Duodenal mucosa (tissue), 2 donors: ENCODE data around the gene PPIL6.
"Not testable (repeated sequence)": the region's sequence is repeated elsewhere in the genome, so short reads cannot be mapped to it uniquely, and the experiment has no call there.

Experiments used
- H3K27ac ChIP-seq: one replicate; pipeline ENCODE4 v1.7.0; 2013; ENCODE audit warnings: low read depth, low read length
- H3K27me3 ChIP-seq, 2 donors: one replicate each; pipeline ENCODE4 v1.7.0; 2013; ENCODE audit warnings: low read length in 2 of 2, control low read depth in 1 of 2; ENCODE audit not compliant: insufficient read depth in 2 of 2, control insufficient read depth in 1 of 2
- H3K36me3 ChIP-seq, 2 donors: one replicate each; pipeline ENCODE4 v1.7.0; 2013; ENCODE audit warnings: low read length in 2 of 2, control low read depth in 1 of 2; ENCODE audit not compliant: insufficient read depth in 2 of 2, control insufficient read depth in 1 of 2
- H3K4me1 ChIP-seq, 2 donors: one replicate each; pipeline ENCODE4 v1.7.0; 2013; ENCODE audit warnings: low read length in 2 of 2, control low read depth in 1 of 2; ENCODE audit not compliant: insufficient read depth in 2 of 2, control insufficient read depth in 1 of 2
- H3K4me3 ChIP-seq, 2 donors: one replicate each; pipeline ENCODE4 v1.7.0; 2013; ENCODE audit warnings: low read length in 2 of 2, low read depth in 1 of 2
- H3K9ac ChIP-seq, 2 donors: one replicate each; pipeline ENCODE4 v1.7.0; 2013; ENCODE audit warnings: low read length in 2 of 2, low read depth in 1 of 2
- H3K9me3 ChIP-seq, 2 donors: one replicate each; pipeline ENCODE4 v1.7.0; 2013; ENCODE audit warnings: low read length in 2 of 2, control low read depth in 1 of 2; ENCODE audit not compliant: control insufficient read depth in 1 of 2

PPIL6 gene

DNA sequence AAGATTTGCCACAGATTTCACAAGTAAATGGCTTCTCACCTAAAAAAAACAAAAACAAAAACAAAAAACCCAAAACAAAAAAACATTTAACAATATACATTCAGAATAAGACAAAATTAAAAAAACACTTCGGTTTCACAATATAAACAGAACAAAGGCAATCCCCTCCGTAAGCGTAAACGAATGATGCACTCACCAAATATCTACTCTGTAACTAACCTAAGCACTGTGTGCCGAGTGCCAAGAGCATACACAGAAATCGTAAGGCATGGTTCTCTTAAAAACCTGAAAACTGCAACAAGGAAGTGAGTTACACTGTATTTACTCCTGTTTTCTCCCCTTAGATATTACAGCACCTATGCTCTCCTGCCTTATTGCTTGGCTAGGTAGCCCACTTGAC, 27.3 kb upstream of the PPIL6 start:
- peaks cover 4 to 34% of the 10 kb centered on the region in 2 donors for H3K4me1 ChIP-seq
- H3K27me3 ChIP-seq: no peaks in the 10 kb centered on the region
- H3K9me3 ChIP-seq: no peaks in the 10 kb centered on the region
- no peak overlapping the region for H3K27ac ChIP-seq
- no peak overlapping the region for H3K9ac ChIP-seq
- H3K4me3 ChIP-seq: no peak overlapping the region
- H3K36me3 ChIP-seq: peaks cover 30 to 63% of the 10 kb centered on the region in 2 donors

DNA sequence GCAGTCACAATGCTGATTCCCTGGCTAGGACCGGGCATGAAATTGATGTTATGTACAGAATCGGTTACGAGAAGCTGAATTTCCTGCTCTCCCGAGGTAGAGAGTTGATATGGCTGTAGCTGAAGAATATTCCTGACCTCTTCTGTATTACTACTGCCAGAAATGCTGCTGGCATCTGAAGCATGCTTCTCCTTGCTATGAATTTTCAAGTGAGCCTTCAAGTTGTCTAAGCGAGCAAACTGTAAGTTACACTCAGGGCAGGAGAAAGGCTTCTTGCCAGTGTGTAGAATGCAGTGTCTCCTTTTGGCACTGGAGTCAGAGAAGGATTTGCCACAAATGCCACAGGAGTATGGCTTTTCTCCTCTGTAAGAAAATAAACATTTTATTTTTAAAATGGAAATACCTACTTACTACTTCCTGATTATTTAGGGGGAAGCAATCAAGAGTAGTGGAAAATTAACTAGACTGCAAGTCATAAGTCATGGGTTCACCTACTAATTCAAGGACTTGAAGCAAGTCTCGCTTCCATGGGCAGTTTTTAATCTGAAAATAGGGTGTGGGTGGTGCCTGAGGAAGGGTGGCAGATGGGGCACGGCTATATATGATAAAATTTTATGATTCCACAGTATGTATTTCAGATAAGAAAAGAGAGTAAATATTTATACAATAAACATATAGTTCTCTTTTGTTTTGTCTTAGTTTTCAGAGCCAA, 25.9 kb upstream of the PPIL6 start:
- no peaks in the 10 kb centered on the region for H3K27me3 ChIP-seq
- H3K36me3 ChIP-seq: peaks cover 23 to 58% of the 10 kb centered on the region in 2 donors
- H3K9me3 ChIP-seq: no peaks in the 10 kb centered on the region
- H3K4me1 ChIP-seq: peaks cover 0 to 21% of the 10 kb centered on the region in 2 donors
- H3K27ac ChIP-seq: peak overlapping the region; percentile 34
- no peak overlapping the region for H3K9ac ChIP-seq
- no peak overlapping the region for H3K4me3 ChIP-seq

DNA sequence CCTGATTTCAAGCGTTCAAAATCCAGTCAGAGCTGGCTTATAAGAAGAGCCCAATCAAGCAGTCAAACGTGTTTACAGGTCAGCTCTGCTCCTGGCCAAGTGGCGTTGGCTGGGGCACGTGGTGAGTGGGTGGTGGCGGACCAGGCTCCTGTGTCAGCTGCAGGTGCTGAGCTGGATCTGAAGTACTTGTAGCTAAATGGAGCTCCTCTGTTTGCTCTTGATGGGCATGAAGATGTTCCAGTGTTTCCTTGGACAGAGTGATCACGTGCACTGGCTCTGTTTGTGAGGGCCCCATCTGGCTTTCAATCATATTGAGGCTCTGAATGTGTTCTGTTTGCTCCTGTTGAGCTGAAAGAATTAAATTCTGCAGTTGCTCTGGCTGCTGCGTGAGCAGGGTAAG, 25.3 kb upstream of the PPIL6 start:
- H3K9ac ChIP-seq: no peak overlapping the region
- H3K9me3 ChIP-seq: no peaks in the 10 kb centered on the region
- H3K4me3 ChIP-seq: no peak overlapping the region
- H3K27me3 ChIP-seq: no peaks in the 10 kb centered on the region
- peak overlapping the region; percentile 34 for H3K27ac ChIP-seq
- H3K36me3 ChIP-seq: peaks cover 19 to 55% of the 10 kb centered on the region in 2 donors
- peaks cover 0 to 20% of the 10 kb centered on the region in 2 donors for H3K4me1 ChIP-seq

DNA sequence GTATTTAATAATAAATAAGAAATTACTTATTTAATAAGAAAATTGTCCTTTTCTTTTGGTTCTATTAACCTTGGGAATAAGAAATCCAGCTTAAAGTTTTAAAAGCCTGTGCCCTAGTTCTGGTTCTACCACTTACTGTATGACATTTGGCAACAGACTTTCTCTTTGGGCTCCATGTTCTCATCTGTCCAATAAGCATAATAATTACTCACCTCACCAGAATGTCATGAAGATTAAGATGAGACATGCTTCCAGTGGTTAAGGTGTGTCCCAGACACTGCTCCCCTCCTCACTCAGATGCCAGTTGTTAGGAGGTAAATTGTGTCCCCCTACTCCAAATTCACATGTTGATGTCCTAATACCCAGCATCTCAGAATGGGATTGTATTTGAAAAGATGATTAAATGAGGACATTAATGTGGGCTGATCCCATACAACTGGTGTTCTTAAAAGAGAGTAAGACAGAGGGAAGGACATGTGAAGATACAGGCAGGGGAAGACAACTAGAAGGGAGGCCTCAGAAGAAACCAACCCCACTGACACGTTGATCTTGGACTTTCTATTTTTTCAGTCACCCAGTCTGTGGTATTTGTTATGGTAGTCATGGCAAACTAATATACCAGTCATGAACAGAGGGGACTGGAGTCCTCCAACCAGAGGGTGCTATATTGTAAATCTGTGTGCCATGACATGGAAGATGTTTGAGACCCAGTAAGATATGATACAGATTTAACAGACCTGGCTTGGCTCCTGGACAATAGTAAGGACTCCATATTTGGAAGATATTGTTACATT, 21.5 kb upstream of the PPIL6 start:
- Histone ChIP-seq H3K4me1 (peaks cover 21 to 36% of the 10 kb centered on the region in 2 donors), H3K27ac (no peak overlapping the region), H3K27me3 (no peaks in the 10 kb centered on the region), H3K9me3 (no peaks in the 10 kb centered on the region), H3K4me3 (no peak overlapping the region), H3K9ac (no peak overlapping the region), H3K36me3 (peaks cover 9 to 25% of the 10 kb centered on the region in 2 donors)

DNA sequence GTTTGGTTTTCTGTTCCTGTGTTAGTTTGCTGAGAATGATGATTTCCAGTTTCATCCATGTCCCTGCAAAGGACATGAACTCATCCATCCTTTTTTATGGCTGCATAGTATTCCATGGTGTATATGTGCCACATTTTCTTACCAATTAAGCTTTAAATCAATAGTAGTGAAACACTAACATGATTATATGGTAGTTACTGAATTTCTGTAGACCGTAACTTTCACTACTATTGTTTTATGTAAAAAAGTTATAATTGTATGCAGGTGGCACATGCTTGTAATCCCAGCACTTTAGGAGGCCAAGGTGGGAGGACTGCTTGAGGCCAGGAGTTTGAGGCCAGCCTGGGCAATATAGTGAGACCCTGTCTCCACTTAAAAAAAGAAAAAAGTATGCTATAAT, 20.8 kb upstream of the PPIL6 start:
- not testable (repeated sequence) for H3K9me3 ChIP-seq, H3K4me3 ChIP-seq, H3K27ac ChIP-seq, H3K9ac ChIP-seq, H3K27me3 ChIP-seq
- Histone ChIP-seq H3K4me1 (peaks cover 28 to 36% of the 10 kb centered on the region in 2 donors), H3K36me3 (peaks cover 7 to 22% of the 10 kb centered on the region in 2 donors)

DNA sequence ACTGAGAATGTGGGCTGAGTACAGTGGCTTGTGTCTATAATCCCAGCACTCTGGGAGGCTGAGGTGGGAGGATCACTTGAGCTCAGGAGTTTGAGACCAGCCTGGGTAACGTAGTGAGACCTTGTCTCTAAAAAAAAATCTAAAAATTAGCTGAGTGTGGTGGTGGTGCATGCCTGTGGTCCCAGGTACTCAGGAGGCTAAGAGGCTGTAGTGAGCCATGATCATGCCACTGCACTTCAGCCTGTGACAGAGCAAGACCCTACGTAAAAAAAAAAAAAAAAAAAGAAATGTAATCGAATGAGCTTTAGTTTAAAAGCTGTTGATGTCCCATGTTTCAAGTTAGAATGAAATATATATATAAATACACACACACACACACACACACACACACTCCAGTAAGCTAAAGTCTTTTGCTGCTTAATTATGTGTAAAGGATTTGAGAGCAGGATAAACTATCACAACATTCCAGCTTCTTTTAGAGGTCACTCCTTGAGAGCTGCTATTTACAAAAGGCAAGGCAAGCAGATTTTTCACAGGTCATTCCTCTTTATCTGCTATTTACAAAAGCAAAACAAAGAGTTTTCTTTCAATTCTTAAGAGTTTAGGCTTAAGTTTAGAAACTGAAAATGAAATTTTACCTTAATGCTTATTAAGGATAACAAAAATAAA, 19.9 kb upstream of the PPIL6 start:
- Histone ChIP-seq H3K4me1 (peaks cover 27 to 29% of the 10 kb centered on the region in 2 donors), H3K9ac (no peak overlapping the region), H3K27ac (no peak overlapping the region), H3K36me3 (peaks cover 0 to 13% of the 10 kb centered on the region in 2 donors), H3K9me3 (no peaks in the 10 kb centered on the region), H3K27me3 (no peaks in the 10 kb centered on the region), H3K4me3 (no peak overlapping the region)

DNA sequence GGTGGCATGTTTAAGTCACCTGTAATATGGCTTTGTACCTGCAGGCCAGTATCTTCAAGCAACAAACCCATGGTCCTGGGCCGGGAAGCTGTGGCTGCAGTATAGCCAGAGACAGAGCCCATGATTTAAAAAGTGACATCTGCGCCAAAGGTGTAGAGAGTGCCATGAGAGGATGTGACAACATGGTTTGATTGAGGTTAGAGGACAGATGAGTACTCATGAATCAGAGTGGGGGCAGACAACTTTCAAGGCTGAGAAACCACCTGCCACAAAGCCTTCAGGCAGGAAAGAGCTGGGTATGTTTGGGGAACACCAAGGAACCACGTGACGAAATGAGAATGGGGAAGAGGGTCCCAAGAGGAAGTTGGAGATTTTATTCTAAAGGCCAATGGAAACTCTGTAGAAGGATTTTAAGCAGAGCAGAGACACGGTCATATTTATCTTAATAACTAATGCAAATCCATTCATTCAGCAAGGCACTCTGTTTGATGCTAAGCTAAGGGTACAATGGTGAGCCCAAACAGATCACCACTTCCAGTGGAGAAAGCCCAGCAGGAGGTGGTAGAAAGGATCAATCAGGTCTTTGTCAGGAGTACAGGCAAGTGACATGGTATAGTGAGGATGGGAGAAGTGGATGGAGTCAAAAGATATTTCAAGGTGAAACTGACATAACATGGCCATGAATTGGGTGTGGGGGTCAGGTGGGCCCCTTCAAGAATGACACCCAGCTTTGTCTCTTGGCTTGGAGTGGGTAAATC, 18.5 kb upstream of the PPIL6 start:
- no peak overlapping the region for H3K4me3 ChIP-seq
- H3K27ac ChIP-seq: no peak overlapping the region

DNA sequence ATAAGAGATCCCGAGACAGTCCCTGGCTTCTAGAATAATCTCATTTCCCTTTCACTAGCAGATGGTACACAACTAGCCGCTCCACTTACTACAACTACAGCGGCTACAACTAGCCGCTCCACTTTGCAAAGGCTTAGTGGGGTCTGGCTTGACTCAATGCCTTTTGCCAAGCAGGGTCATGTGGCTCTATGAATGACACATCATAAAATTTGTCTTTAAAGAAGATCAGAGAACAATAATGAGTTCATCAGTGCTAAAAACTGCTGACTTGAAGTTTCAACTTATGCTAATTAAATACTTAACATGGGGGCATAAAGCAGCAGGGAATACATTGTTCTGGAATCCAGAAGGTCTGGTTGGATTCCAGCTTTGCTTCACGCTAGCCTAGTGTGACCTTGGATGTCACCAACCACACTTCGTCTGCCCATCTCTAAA, 17.2 kb upstream of the PPIL6 start:
- Histone ChIP-seq H3K27ac (no peak overlapping the region), H3K4me3 (peak overlapping the region; percentile 70 to 94), H3K9me3 (no peaks in the 10 kb centered on the region), H3K27me3 (no peaks in the 10 kb centered on the region), H3K9ac (peak overlapping the region; percentile 32 to 76), H3K4me1 (peaks cover 35 to 47% of the 10 kb centered on the region in 2 donors), H3K36me3 (peaks cover 0 to 19% of the 10 kb centered on the region in 2 donors)

More for the DNA sequence above, 18.5 kb upstream of the PPIL6 start:
- Histone ChIP-seq H3K27me3 (no peaks in the 10 kb centered on the region), H3K36me3 (peaks cover 0 to 10% of the 10 kb centered on the region in 2 donors), H3K4me1 (peaks cover 30 to 37% of the 10 kb centered on the region in 2 donors), H3K9ac (peak overlapping the region in 1 of 2 donors; percentile 16), H3K9me3 (no peaks in the 10 kb centered on the region)

DNA sequence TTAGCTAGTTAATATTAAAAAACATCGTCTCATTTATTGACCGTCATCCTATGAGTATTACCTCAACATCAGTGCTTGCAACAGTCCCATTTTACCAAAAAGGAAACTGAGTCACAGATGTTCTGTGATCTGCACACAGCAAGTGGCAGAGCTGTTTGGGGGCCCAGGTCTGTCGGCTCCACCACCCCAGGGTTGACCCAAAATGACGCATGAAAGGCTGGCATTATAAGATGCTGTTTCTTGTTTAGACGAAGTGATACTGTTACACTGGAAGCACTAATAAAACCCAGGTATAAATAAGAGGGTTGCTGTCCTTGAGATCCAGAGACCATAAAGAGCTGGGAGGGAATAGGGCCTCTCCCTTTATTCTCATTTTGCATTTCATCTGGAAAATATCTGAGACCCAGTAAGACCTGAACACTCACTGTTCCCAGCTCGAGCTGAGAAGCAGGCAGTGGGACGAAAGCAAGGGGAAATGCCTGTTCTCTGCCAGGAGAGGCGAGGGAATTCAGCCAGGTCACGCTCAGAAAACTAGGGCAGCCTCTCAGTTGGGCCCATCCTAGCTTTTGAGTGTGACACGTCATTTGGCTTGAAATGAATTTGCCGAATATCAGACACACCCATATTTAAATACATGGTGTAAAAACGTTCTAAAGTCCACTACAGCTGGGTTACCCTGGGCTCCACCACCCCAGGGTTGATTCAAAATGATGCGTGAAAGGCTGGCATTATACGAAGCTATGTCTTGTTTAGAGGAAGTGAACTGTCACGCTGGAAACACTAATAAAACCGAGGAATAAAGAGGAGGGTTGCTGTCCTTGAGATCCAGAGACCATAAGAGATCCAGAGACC, 16.5 kb upstream of the PPIL6 start:
- Histone ChIP-seq H3K27me3 (no peaks in the 10 kb centered on the region), H3K9me3 (no peaks in the 10 kb centered on the region), H3K4me3 (peak overlapping the region; percentile 70 to 94), H3K9ac (peak overlapping the region; percentile 32 to 76), H3K4me1 (peaks cover 35 to 47% of the 10 kb centered on the region in 2 donors), H3K36me3 (peaks cover 5 to 22% of the 10 kb centered on the region in 2 donors), H3K27ac (peak overlapping the region; percentile 77)
